ENCODE results near the gene SLC30A3. TPM values are rescaled to one million over a fixed set of nuclear protein-coding genes. Genes with fewer than 3 reads are reported as not detected.

Gene SLC30A3
- total RNA-seq, 1 donor from 2014 or later = 0.82 TPM

GRCh38 chr2:27211241-27211942 lies 51.5 kb downstream of the SLC30A3 start:
- no peak for FAIRE-seq
- DNase-seq (ENCODE audit: low spot score in 2 of 2) = no peak

DNA sequence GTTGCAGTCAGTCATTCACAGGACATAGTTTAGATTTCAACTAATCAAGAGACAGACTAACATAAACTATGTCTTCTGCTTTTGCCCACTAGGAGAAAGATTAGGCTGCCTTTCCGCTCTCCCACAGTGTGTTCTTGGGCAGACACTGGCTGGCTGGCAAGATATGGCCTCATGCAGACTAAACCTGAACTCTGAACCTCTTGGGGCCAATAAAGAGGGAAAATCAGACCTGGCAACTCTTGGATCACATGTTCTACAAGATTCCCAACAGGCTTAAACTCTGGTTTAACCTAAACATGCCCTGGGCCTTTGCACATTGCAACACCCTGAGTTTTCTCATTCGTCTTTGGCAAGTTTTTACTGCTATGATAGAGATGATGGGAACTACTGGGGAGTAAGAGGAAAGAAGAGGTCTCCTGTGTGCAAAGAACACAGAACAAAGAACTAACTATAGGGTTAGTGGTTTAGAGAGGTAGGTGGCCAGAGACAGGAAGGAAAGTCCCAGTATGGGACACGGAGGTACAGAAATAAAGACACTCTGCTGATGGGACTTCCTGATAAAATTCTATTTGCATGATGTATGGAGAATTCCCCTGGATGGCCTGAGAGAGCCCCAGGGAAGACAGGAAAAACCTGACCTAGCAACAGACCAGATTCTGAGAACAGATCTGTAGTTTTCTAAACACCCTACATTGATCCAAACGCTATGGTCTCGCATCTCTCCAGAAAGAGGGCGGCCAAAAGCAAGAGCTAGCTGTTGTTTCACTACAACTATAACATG lies 53.0 kb downstream of the SLC30A3 start:
- DNase-seq (ENCODE audit: low spot score in 2 of 2) (no peak), FAIRE-seq (no peak)

DNA sequence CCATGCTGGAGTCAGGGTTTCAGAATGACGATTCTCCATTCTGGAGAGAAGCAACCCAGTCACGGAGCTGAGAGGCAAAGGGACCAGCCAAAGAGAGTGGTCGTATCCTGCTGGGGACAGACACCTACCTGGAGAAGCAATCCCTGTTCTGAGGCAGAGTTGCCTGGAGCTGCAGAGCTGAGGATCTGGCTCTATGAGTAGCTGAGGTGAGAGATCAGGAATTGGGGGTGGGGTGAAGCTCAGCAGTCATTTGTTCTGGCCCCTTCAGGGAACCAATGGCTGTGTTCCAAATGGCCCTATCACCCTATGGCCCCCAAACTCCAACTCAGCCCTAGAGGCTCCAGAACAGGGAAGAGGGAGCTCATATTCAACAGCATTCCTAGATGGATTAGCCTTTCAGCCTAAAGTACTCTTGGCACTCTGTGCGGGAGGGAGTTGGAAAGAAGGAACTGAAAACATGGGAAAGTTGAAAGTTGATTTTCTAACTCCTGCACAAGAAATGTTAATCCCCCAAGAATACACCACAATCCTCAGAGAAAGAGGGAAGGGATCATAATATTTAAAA lies 54.3 kb downstream of the SLC30A3 start:
- FAIRE-seq = no peak
- no peak for DNase-seq (ENCODE audit: low spot score in 2 of 2)

DNA sequence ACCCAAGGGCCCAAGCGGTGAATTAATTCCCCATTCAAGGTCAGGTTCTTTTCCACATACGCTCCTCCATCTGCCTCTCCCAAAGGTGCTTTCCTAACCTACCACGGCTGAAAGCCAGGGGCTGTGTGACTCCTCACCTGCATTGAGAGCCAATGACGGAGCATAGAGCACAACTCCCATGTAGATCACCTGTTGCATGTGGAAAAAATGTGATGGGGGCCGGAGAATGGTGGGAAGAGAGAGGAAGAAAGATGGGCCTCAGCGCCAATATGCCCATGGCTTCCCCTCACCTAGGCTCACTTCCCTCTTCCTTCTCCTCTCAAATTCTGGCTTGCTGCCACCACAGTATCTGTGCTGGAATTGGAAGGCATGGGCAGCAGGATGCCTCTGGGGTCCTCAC lies 56.5 kb downstream of the SLC30A3 start:
- DNase-seq (ENCODE audit: low spot score in 2 of 2) = no peak
- FAIRE-seq = no peak

GRCh38 chr2:27205206-27205605 lies 57.6 kb downstream of the SLC30A3 start:
- no peak for FAIRE-seq
- no peak for DNase-seq (ENCODE audit: low spot score in 2 of 2)

DNA sequence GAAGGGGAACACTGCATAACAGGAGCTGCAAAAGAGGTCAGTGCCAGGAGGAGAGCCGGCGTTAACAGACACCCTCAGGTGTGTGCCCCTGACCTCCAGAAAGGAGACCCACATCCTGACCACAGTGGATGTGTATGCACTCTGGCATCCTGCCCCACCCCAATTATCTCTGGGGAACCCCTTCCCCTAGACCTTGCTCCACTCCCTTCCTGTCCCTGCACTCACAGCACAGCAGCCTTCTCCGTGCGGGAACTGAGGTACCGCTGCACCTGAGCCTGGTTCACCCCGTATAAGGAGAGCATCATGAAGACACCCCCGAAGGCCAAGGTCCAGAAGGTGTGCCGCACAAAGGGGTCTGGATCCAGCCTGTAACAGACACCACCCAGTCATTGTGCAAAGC lies 58.3 kb downstream of the SLC30A3 start:
- FAIRE-seq = no peak
- DNase-seq (ENCODE audit: low spot score in 2 of 2) = no peak

DNA sequence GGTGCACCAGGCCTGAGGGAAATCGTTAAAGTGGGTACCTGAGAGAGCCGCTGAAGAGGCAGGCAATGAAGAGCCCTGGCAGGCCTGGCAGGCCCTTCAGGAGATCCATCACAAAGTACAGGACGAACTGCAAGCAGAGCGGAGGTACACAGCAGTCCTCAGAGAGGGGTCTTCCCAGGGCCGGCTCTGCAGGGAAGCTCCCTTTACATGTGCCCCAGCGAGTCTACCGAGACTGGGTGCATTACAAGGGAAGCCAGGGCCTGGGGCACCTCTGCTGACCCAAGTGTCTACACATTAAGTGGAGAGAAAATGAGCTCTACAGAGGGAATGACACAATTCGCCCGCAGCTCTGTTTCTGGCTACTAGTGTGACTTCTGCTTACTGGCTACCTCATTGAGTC lies 59.1 kb downstream of the SLC30A3 start:
- DNase-seq (ENCODE audit: low spot score in 2 of 2) (no peak), FAIRE-seq (no peak)

Other genes with a start within 250 kb of the SLC30A3 start
- 7.7 TPM for gene TMEM214, start 230.1 kb downstream of the SLC30A3 start, total RNA-seq
- gene AGBL5, start 211.4 kb downstream of the SLC30A3 start, total RNA-seq = 13.5 TPM
- 163 TPM for gene OST4, start 191.4 kb downstream of the SLC30A3 start, total RNA-seq
- 4.1 TPM for gene EMILIN1, start 184.4 kb downstream of the SLC30A3 start, total RNA-seq
- 4.9 TPM for gene KHK, start 176.3 kb downstream of the SLC30A3 start, total RNA-seq
- 18.3 TPM for gene CGREF1, start 143.9 kb downstream of the SLC30A3 start, total RNA-seq
- 0.41 TPM for gene ABHD1, start 139.2 kb downstream of the SLC30A3 start, total RNA-seq
- 20.8 TPM for gene PREB, start 128.4 kb downstream of the SLC30A3 start, total RNA-seq
- not detected for gene PRR30, start 123.6 kb downstream of the SLC30A3 start, total RNA-seq
- gene TCF23, start 114.0 kb downstream of the SLC30A3 start, total RNA-seq = not detected
- 37.5 TPM for gene ATRAID, start 51.0 kb downstream of the SLC30A3 start, total RNA-seq
- gene SLC5A6, start 50.8 kb downstream of the SLC30A3 start, total RNA-seq = 17.1 TPM
- 13.9 TPM for gene CAD, start 45.7 kb downstream of the SLC30A3 start, total RNA-seq
- not detected for gene DNAJC5G, start 12.4 kb upstream of the SLC30A3 start, total RNA-seq
- not detected for gene TRIM54, start 19.4 kb upstream of the SLC30A3 start, total RNA-seq
- 1.2 TPM for gene UCN, start 45.4 kb upstream of the SLC30A3 start, total RNA-seq
- gene MPV17, start 60.0 kb upstream of the SLC30A3 start, total RNA-seq = 41.6 TPM
- 37.5 TPM for gene GTF3C2, start 93.7 kb upstream of the SLC30A3 start, total RNA-seq
- gene EIF2B4, start 107.3 kb upstream of the SLC30A3 start, total RNA-seq = 16.7 TPM
- gene SNX17, start 107.6 kb upstream of the SLC30A3 start, total RNA-seq = 47.7 TPM
- 12.6 TPM for gene ZNF513, start 117.7 kb upstream of the SLC30A3 start, total RNA-seq
- 72.2 TPM for gene PPM1G, start 146.5 kb upstream of the SLC30A3 start, total RNA-seq
- gene NRBP1, start 165.6 kb upstream of the SLC30A3 start, total RNA-seq = 68.9 TPM
- not detected for gene KRTCAP3, start 179.3 kb upstream of the SLC30A3 start, total RNA-seq
- 36.3 TPM for gene IFT172, start 226.7 kb upstream of the SLC30A3 start, total RNA-seq
- 45.7 TPM for gene FNDC4, start 232.2 kb upstream of the SLC30A3 start, total RNA-seq
- gene GCKR, start 233.8 kb upstream of the SLC30A3 start, total RNA-seq = 1.6 TPM